ENCODE data around the gene PDE8A. TPM values are rescaled to one million over a fixed set of nuclear protein-coding genes. Genes with fewer than 3 reads are reported as not detected.

Gene PDE8A
- total and polyA plus RNA-seq, 2 of the 13 experiments (the other 11 are each of a cell fraction or from before 2014, with no cell fraction given): 26.3 to 48.5 TPM

GRCh38 chr15:84955089-84955848, 26.4 kb upstream of the PDE8A start (continued):
- TF ChIP-seq ASH2L (IDR thresholded peaks at IDR 0.05; ENCODE audit: insufficient read length, low read depth, low read length) (peak; percentile 31), ZNF512B (CRISPR knock-in tag; IDR thresholded peaks at IDR 0.05; ENCODE audit: borderline replicate concordance) (peak; percentile 73; the same call in 1 of the 2 replicates), HOMEZ (CRISPR knock-in tag; IDR thresholded peaks at IDR 0.05; ENCODE audit: low read depth) (no peak), CEBPZ (IDR thresholded peaks at IDR 0.05; ENCODE audit: low read length) (no peak), ZBTB25 (CRISPR knock-in tag; IDR thresholded peaks at IDR 0.05) (peak; percentile 25; the same call in 1 of the 2 replicates), POGK (CRISPR knock-in tag; conservative IDR thresholded peaks at IDR 0.05) (0 out of 2 replicates have a peak, but pooled peaks have one; percentile 27), MAFF (IDR thresholded peaks at IDR 0.05; ENCODE audit: low read depth, low read length) (0 out of 2 replicates have a peak, but pooled peaks have one; percentile 36)
